HL-60 (cell line): ENCODE results near the gene CCDC6.

ENCODE experiments used
- GABPA ChIP-seq: IDR thresholded peaks from 2 replicates; pipeline ENCODE4 v1.6.1; 2012; ENCODE audit warnings: low read depth
- POLR2AphosphoS5 ChIP-seq: IDR thresholded peaks from 2 replicates; pipeline ENCODE4 v1.6.1; 2012; ENCODE audit warnings: low read depth
- SPI1 ChIP-seq: IDR thresholded peaks from 2 replicates; pipeline ENCODE4 v1.6.1; 2012; ENCODE audit warnings: low read depth, mild to moderate bottlenecking, borderline replicate concordance
- TF ChIP-seq, protein P1 (sequence below): IDR thresholded peaks from 2 replicates; pipeline ENCODE4 v1.6.1; 2012; ENCODE audit warnings: low read depth; ENCODE audit not compliant: insufficient replicate concordance
- TF ChIP-seq, protein P2 (sequence below): IDR thresholded peaks from one replicate; pipeline ENCODE4 v1.5.1; 2011; ENCODE audit warnings: low read length, control low read depth, inconsistent platforms; ENCODE audit not compliant: insufficient read depth

DNA sequence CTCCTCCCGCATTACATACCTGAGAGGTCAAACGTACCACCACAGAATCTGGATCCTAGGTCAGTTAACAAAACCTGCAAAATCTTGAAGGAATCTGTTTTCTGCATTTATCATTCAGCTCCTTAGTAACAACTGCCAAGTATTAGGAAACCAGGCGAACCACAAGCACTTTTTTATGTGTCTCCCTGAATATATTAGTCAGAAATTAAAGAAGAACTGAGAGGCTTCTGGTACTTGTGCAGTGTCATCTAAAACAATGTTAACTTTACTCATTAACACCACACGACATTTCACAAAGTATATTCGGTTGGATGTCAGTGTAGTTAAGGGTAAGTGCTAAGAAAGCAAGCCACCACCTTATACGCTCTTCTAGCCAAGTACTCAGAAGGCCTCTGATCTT is 2.5 kb downstream of the CCDC6 start:
- TF ChIP-seq, protein P1, sequence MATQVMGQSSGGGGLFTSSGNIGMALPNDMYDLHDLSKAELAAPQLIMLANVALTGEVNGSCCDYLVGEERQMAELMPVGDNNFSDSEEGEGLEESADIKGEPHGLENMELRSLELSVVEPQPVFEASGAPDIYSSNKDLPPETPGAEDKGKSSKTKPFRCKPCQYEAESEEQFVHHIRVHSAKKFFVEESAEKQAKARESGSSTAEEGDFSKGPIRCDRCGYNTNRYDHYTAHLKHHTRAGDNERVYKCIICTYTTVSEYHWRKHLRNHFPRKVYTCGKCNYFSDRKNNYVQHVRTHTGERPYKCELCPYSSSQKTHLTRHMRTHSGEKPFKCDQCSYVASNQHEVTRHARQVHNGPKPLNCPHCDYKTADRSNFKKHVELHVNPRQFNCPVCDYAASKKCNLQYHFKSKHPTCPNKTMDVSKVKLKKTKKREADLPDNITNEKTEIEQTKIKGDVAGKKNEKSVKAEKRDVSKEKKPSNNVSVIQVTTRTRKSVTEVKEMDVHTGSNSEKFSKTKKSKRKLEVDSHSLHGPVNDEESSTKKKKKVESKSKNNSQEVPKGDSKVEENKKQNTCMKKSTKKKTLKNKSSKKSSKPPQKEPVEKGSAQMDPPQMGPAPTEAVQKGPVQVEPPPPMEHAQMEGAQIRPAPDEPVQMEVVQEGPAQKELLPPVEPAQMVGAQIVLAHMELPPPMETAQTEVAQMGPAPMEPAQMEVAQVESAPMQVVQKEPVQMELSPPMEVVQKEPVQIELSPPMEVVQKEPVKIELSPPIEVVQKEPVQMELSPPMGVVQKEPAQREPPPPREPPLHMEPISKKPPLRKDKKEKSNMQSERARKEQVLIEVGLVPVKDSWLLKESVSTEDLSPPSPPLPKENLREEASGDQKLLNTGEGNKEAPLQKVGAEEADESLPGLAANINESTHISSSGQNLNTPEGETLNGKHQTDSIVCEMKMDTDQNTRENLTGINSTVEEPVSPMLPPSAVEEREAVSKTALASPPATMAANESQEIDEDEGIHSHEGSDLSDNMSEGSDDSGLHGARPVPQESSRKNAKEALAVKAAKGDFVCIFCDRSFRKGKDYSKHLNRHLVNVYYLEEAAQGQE, result no peak
- TF ChIP-seq, protein P2, sequence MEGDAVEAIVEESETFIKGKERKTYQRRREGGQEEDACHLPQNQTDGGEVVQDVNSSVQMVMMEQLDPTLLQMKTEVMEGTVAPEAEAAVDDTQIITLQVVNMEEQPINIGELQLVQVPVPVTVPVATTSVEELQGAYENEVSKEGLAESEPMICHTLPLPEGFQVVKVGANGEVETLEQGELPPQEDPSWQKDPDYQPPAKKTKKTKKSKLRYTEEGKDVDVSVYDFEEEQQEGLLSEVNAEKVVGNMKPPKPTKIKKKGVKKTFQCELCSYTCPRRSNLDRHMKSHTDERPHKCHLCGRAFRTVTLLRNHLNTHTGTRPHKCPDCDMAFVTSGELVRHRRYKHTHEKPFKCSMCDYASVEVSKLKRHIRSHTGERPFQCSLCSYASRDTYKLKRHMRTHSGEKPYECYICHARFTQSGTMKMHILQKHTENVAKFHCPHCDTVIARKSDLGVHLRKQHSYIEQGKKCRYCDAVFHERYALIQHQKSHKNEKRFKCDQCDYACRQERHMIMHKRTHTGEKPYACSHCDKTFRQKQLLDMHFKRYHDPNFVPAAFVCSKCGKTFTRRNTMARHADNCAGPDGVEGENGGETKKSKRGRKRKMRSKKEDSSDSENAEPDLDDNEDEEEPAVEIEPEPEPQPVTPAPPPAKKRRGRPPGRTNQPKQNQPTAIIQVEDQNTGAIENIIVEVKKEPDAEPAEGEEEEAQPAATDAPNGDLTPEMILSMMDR, result no peak
- TF ChIP-seq POLR2AphosphoS5, result no peak
- no peak for TF ChIP-seq SPI1
- TF ChIP-seq GABPA, result no peak
